RPMI8226 (cell line): Measurements from ENCODE around the gene CMYA5.
"Not testable (repeated sequence)": the region's sequence is repeated elsewhere in the genome, so short reads cannot be mapped to it uniquely, and the experiment has no call there.

ENCODE experiments used
- DNase-seq: peaks from one replicate; pipeline ENCODE4 v3.0.0-alpha.2; 2015

Gene CMYA5

GRCh38 chr5:79704553-79704952, 14.9 kb downstream of the CMYA5 start:
- DNase-seq, result no peak

DNA sequence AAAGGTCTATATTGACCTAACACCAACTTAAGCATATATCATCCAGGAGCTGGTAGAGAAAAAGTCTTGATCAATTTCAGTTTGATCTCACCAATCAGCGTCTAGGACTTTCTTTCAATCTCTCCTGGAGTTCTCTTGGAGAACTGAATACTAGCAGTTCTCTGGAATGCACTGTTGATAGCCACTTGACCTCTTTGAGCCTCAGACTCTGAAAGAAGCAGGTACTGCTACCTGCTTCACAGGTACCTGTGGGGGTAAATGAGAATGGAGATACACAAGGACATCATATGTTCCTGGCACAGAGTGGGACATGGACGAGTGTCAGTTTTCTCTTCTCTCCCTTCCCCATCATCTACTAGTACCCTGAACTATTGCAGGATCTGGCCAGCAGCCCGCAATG, 16.0 kb downstream of the CMYA5 start:
- DNase-seq, result no peak

GRCh38 chr5:79706317-79706716, 16.7 kb downstream of the CMYA5 start:
- DNase-seq, result not testable (repeated sequence)

DNA sequence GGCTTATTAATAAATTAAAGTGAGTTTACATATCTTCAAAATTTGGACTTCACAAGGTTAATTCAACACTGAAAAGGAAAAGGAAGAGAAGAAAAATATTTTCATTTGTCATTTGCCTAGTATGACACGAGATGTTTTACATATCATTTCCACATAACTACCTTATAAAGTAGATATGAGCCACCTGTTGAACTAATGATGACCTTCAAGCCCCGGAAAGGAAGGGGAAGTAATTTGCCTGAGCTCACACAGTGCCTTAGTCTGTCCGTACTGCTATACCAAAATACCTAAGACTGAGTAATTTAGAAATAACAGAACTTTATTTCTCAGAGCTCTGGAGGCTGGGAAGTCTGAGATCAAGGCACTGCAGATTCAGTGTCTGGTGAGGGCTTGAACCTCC, 17.9 kb downstream of the CMYA5 start:
- no peak for DNase-seq

DNA sequence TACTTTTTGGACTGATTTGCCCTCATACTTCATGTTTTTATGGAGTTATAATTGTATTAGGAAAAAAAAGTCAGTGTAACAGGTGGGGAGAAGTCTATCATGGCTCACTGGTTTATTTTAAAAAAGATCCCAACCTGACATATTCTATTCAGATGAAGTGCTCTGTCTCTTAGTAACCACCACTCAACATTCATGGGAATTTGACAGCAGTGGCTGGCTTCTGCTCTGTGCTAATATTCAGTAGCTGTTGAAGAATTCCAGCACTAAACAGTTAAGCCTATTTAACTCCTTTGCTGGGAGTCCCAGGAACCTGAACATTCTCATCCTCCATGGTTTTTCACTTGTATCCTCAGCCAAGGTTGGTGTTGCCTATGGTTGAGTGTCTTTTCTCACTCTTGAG, 23.1 kb downstream of the CMYA5 start:
- no peak for DNase-seq

GRCh38 chr5:79713727-79714126, 24.1 kb downstream of the CMYA5 start:
- no peak for DNase-seq

DNA sequence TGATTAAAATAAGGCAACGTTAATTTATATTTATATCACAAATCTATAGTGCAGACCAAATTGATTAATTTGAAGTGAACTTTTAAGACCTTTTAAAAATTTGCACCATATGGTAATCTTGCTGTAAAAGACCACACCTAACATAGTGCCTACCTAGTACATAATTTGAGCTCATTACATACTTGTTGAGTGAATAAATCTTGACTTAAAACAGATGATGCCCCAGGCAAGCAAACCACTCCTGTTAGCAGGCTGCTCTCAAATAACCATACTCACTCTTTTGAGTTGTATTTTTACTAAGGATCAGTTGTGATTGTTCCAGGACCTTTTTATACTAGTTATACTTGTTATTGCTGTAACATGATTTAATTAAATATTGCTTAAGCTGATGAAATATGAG, 27.2 kb downstream of the CMYA5 start:
- no peak for DNase-seq

GRCh38 chr5:79720096-79720495, 30.5 kb downstream of the CMYA5 start:
- no peak for DNase-seq

- DNase-seq, result no peak
These were observed 38.1 kb downstream of the CMYA5 start for GRCh38 chr5:79727451-79728355.

- no peak for DNase-seq
These were observed 38.8 kb downstream of the CMYA5 start for GRCh38 chr5:79728396-79728795.

- DNase-seq, result no peak
These were observed 40.0 kb downstream of the CMYA5 start for GRCh38 chr5:79729679-79730078.

- DNase-seq, result no peak
These were observed 40.9 kb downstream of the CMYA5 start for GRCh38 chr5:79730564-79730963.

GRCh38 chr5:79731775-79732174, 42.1 kb downstream of the CMYA5 start:
- DNase-seq, result no peak

- DNase-seq, result no peak
These were observed 47.2 kb downstream of the CMYA5 start for GRCh38 chr5:79736528-79737514.

DNA sequence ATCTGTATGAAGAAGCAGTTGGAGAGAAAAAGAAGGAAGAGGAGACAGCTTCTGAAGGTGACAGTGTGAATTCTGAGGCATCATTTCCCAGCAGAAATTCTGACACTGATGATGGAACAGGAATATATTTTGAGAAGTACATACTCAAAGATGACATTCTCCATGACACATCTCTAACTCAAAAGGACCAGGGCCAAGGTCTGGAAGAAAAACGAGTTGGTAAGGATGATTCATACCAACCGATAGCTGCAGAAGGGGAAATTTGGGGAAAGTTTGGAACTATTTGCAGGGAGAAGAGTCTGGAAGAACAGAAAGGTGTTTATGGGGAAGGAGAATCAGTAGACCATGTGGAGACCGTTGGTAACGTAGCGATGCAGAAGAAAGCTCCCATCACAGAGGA, 48.7 kb downstream of the CMYA5 start:
- no peak for DNase-seq

- no peak for DNase-seq
These were observed 53.0 kb downstream of the CMYA5 start for GRCh38 chr5:79742549-79743136.

- DNase-seq, result no peak
These were observed 54.4 kb downstream of the CMYA5 start for GRCh38 chr5:79743846-79744605.

DNA sequence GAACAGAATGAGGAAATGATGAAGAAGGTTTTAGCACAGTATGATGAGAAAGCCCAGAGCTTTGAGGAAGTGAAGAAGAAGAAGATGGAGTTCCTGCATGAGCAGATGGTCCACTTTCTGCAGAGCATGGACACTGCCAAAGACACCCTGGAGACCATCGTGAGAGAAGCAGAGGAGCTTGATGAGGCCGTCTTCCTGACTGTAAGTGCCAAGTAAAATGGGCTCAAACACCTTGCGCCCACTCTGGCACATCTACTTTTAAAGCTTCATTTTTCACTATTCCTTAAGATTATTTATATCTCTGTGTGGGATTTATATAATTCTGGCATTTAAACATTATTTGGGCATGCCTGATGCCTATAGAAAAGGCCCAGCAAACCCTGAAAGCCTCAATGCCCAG, 55.6 kb downstream of the CMYA5 start:
- no peak for DNase-seq

GRCh38 chr5:79746642-79747569, 57.3 kb downstream of the CMYA5 start:
- DNase-seq, result no peak

GRCh38 chr5:79750611-79751510, 61.2 kb downstream of the CMYA5 start:
- no peak for DNase-seq
